ENCODE measurements around the gene MAP3K20.

DNA sequence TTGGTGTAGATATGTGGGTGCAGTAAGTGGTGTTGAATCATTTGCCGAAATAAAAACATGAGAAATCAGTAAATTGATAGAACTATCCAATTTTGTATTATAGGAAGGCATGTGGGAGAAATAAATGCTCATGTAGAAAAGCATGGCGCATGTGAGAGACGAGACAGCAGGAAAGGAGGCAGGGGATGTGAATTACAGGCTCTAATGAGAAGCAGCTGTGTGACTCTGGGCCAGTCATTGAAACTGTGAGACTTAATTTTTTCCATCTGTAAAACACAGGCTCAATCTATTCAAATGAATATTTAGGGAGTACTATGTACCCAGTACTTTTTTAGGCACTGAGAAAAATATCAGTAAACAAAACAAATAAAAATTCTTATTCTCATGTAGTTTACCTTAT, 42.6 kb upstream of the MAP3K20 start:
- TF ChIP-seq POLR2A (IDR thresholded peaks at IDR 0.05) (no peak), POLR2AphosphoS5 (IDR thresholded peaks at IDR 0.05) (no peak), EP300 (IDR thresholded peaks at IDR 0.05) (no peak)
- TF ChIP-seq, protein P1, sequence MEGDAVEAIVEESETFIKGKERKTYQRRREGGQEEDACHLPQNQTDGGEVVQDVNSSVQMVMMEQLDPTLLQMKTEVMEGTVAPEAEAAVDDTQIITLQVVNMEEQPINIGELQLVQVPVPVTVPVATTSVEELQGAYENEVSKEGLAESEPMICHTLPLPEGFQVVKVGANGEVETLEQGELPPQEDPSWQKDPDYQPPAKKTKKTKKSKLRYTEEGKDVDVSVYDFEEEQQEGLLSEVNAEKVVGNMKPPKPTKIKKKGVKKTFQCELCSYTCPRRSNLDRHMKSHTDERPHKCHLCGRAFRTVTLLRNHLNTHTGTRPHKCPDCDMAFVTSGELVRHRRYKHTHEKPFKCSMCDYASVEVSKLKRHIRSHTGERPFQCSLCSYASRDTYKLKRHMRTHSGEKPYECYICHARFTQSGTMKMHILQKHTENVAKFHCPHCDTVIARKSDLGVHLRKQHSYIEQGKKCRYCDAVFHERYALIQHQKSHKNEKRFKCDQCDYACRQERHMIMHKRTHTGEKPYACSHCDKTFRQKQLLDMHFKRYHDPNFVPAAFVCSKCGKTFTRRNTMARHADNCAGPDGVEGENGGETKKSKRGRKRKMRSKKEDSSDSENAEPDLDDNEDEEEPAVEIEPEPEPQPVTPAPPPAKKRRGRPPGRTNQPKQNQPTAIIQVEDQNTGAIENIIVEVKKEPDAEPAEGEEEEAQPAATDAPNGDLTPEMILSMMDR (IDR thresholded peaks at IDR 0.05) = no peak
